CD4-positive, alpha-beta T cell treated with Interferon gamma for 1 hour (primary cell): Measurements from ENCODE around the gene STAMBPL1.
"Not testable (repeated sequence)": the region's sequence is repeated elsewhere in the genome, so short reads cannot be mapped to it uniquely, and the experiment has no call there.

Source experiments
- DNase-seq: peaks from one replicate; pipeline ENCODE4 v3.0.0-alpha.2; 2020

Gene STAMBPL1

GRCh38 chr10:88879534-88880281 lies at the start of gene STAMBPL1:
STAMBPL1 (plus strand) TSS chr10:88880245; CDS start chr10:88901709, 21,464 bp downstream.
- peak; percentile 58 for DNase-seq

GRCh38 chr10:88830643-88831268 lies 49.3 kb upstream of the STAMBPL1 start:
- DNase-seq = no peak

DNA sequence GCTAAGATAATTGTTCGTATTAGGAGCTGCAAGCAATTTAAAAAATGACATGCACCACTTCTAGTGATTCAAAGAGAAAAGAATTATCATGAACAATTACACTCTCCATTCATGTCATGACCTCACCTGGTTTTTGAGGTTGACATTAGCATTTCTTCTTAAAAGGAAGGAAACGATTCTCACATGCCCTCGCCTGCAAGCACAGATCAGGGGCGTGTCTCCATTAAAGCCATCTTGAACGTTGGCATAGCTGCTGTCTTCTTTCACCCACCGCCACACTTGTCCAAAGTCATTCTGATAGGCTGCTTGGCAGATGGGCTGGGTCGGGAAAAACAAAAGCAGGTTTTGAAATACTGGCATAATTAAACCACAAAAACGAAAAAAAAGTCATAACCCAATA lies 48.3 kb upstream of the STAMBPL1 start:
- DNase-seq = peak; percentile 26

- DNase-seq = no peak
Measured at GRCh38 chr10:88832376-88832775, 47.7 kb upstream of the STAMBPL1 start.

DNA sequence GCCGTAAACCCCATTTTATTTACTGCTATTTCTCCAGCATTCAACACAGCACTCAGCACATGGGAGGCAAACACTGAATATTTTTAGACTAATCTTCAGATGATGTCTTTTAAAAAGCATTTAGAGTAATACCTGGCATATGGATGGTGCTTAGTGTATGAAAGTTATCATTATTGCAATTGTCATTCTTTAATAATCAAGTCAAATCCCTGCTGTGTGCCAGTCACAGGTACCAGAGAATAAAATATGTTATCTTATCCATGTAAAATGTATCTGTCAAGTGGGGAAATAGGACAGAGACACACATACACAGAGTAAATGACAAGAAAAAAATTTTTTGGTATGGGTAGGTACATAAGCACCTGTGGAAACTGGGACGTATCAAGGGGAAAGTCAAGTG lies 46.9 kb upstream of the STAMBPL1 start:
- no peak for DNase-seq

DNA sequence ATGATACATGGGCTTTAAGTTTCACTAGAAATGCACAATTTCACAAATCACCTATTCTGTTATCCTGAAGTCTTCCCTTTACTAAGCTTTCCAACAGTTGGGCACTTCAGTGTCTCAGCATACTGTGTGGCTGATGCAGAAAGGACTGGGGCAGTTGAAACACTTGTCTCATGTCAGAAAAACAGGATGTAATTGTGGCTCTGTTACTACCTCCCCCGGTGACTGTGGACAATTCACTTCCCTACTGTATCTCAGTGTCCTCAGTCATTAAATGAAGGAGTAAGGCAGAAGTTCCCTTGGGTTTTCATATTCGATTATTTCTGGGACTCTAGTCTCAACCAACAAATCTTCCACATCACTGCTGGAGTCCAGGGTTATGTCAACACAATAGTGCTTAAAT lies 46.3 kb upstream of the STAMBPL1 start:
- DNase-seq = no peak

DNA sequence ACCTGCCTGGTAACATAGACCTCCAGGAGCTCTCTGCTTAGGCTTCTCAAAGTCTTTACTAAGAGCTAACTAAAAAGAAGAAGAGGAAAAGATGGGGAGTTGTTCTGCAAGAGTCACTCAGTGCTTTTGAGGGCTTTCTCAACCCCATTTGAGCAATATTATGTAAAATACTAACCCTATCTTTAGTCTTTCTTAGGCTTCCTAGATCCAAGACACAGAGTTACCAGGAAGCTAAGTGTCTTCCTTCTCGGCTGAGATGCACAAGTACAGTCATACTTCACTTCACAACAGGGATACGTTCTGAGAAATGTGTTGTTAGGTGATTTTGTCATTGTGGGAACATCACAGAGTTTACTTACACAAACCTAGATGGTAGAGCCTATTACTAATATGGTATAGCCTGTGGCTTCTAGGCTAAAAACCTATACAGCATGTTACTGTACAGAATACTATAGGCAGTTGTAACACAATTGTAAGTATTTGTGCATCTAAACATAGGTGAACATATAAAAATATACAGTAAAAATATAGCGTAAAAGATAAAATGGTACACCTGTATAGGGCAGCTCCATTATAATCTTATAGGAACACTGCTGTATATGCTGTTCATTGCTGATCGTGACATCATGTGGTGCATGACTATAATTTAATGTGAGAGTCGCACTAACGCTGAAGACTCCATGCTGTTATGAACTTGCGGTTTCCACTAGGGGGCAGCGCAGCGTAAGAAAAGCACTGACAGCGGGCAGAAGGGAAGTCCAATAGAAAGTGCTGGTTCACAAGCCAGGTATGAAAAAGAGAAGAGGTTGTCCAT lies 44.7 kb upstream of the STAMBPL1 start:
- peak; percentile 81 for DNase-seq

GRCh38 chr10:88835910-88836221 lies 44.2 kb upstream of the STAMBPL1 start:
- no peak for DNase-seq

- not testable (repeated sequence) for DNase-seq
Measured at GRCh38 chr10:88837632-88838031, 42.4 kb upstream of the STAMBPL1 start.

- DNase-seq = no peak
Measured at GRCh38 chr10:88838766-88839350, 41.2 kb upstream of the STAMBPL1 start.

GRCh38 chr10:88840104-88840503 lies 39.9 kb upstream of the STAMBPL1 start:
- no peak for DNase-seq

GRCh38 chr10:88840881-88841280 lies 39.2 kb upstream of the STAMBPL1 start:
- no peak for DNase-seq

- DNase-seq = no peak
Measured at GRCh38 chr10:88841316-88842111, 38.5 kb upstream of the STAMBPL1 start.

DNA sequence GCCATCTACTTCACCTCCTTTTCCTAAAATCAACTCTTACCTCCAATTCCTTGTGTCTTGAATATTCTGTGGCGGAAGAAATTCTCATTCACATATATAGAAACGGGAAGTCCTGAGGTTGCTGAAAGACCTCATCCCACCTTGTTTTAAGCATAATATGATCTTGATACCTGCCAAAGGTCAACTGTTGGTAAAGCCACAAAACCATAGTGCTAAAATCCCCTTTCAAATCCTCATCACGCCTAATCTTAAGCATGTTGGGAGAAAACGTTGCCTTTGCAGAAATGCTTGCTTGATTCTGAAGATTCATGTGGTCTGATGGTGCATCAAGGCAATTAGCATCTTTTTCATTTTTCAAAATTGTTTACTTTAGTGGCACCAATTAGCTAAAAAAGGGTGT lies 36.9 kb upstream of the STAMBPL1 start:
- no peak for DNase-seq

DNA sequence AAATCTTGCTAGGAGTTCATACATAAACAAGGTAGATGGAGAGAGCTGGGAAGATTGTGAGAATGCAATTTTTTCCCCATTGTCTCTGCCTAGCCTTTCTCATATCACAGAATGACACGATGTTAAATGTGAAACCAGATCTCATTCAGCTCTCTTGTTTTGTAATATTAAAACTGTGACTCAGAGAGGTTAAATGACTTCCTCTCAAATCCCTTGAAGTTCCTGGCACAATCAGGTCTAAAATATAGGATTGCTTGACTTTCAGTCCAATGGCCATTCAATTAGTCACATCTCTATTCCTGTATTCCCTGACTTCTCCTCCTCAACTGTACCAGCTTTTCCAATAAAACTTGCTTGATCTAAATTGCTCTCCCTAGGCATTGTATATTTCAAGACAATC lies 31.5 kb upstream of the STAMBPL1 start:
- no peak for DNase-seq

DNA sequence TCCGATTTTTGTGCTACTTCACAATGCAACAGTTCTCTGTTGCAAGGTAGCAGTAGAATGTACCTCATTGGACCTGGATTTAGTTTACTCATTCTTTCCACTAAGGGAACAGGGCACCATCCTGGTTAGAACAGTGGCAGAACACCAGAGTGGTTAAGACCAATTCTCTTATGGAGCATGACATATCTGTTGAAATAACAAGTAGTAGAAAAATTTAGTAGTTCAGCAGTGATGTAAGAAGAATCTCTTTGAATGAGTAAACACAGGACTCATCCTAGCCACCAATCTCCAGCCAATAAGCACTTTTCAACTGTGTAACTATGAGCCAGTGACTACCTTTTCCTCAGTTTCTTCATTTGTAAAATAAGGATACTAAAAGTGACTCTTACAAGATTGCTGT lies 30.8 kb upstream of the STAMBPL1 start:
- no peak for DNase-seq

- no peak for DNase-seq
Measured at GRCh38 chr10:88850712-88851111, 29.3 kb upstream of the STAMBPL1 start.

DNA sequence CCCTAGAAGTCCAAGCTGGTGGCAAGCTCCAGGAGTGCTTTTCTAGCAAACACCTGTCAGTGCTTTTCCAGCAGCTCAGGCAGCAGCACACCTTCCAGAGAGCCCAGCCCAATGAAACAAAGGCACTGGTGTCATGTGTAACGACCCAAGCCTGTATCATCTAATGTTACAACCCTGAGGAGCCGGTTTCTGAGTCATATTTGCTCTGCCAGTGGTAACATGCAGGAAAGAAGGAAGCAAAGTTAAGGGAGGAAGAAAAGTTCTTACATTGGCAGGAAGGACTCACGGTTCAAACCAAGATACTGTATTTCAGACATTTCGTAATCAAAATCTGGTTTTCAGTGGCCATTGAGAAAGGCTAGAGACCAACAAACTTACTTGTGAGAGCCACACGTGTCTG lies 28.3 kb upstream of the STAMBPL1 start, which contains the start of gene ANKRD22:
Gene ANKRD22, minus strand, starts transcription at position 139 of the 400 bp plus-strand sequence. CDS start 237 bp downstream, outside the sequence.
- DNase-seq = peak; percentile 23

- DNase-seq = no peak
Measured at GRCh38 chr10:88852327-88852726, 27.7 kb upstream of the STAMBPL1 start.

- no peak for DNase-seq
Measured at GRCh38 chr10:88853155-88853881, 26.7 kb upstream of the STAMBPL1 start.

GRCh38 chr10:88854684-88855083 lies 25.4 kb upstream of the STAMBPL1 start:
- DNase-seq = no peak

DNA sequence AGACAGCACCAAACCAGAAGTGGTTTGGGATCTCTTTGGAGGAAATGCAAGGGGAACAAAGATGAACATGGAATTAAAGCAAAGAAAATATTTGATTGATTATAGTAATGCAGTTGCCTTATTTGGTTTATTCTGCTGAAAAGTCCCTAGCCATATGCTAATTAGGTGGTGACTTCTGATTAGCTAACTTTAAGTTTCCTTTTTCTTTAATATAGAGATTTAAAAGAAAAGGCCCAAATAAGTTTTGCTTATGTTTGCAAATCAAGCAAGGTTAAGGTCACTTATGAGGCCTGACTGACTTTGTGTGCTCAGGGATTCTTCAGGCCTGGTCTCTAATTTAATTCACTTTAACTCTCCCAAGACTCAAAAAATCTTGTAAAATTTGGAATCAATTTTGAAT lies 22.2 kb upstream of the STAMBPL1 start:
- no peak for DNase-seq
